Mammary epithelial cell (primary cell): ENCODE measurements around the gene TNNI3K.

Experiments
- CTCF ChIP-seq, 2 donors: IDR thresholded peaks in 1 of 2; conservative IDR thresholded peaks in 1 of 2; 2 replicates each; pipeline ENCODE4 v1.5.1; 2011 to 2012; ENCODE audit warnings: inconsistent platforms in 2 of 2, low read length in 2 of 2, mild to moderate bottlenecking in 2 of 2, control low read depth in 1 of 2, low read depth in 1 of 2; ENCODE audit not compliant: insufficient read depth in 1 of 2; ENCODE audit errors: extremely low read depth in 1 of 2
- EZH2 ChIP-seq: IDR thresholded peaks from 2 replicates; pipeline ENCODE4 v1.6.1; 2012; ENCODE audit warnings: low read length, inconsistent platforms, borderline replicate concordance

DNA sequence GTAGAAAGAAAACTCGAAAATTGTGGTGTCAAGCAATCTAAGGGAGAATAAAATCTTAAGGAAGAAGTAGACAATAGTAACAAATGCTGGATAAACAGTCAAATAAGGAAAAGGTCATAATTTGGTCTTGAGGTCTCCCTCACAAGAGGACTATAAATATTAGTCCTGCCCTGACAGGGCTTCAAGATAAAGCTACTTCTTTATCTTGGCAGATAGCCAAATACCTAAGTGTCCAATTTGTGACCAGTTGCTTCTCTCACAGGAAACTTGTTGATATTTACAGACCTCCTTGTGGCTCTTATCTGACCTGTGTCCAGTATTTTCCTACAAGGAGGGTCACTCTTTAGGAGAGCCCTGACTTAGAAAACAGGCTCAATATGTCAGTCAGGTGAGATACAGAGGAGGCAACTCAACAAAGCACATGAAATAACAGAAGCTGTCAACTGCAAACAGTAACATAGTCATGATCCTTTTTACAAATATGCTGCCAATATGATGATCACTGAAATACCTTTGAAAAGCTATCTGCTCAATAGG lies 88.8 kb downstream of the TNNI3K start:
- no peak for TF ChIP-seq CTCF (conservative IDR thresholded peaks at IDR 0.05 in 1 of 2, IDR thresholded peaks at IDR 0.05 in 1 of 2; ENCODE audit: extremely low read depth in 1 of 2, insufficient read depth in 1 of 2, low read depth in 1 of 2, low read length in 2 of 2)
- TF ChIP-seq EZH2: no peak
